GM12878 (cell line): ENCODE results near the gene NRG3. TPM values are rescaled to one million over a fixed set of nuclear protein-coding genes. Genes with fewer than 3 reads are reported as not detected.

Source experiments
- ATAC-seq: fragments of 200-7000 bp; cut with Tn5 transposase; 3 replicates; pipeline ENCODE4 v1.9.1; 2020; ENCODE audit warnings: mild to moderate bottlenecking, moderate library complexity
- BruUV-seq: library from RNA; stranded (reverse); fragments of 400-500 nt; replicated peaks from 2 replicates; lab custom pipeline; 2021; lab: Mats Ljungman, UMichigan
- CTCF ChIA-PET: fragments of 300-600 bp; sonication (Branson Sonifier 250); formaldehyde crosslinking; extraction: SDS; loops from one replicate; lab custom pipeline; 2021; ENCODE audit warnings: inconsistent platforms; lab: Yijun Ruan, JAX
- POLR2A ChIA-PET: fragments of 350-600 bp; formaldehyde crosslinking; extraction: SDS; loops from one replicate; lab custom pipeline; 2021; ENCODE audit warnings: inconsistent platforms; lab: Charles Lee
- RAD21 ChIA-PET: fragments of 300-600 bp; sonication (Branson Sonifier 250); formaldehyde crosslinking; loops from one replicate; lab custom pipeline; 2023; ENCODE audit warnings: antibody characterized with exemption; ENCODE audit not compliant: unreplicated experiment; lab: Charles Lee
- SMC1A ChIA-PET: fragments of 300-600 bp; sonication (Branson Sonifier 250); formaldehyde crosslinking; loops from one replicate; lab custom pipeline; 2023; ENCODE audit not compliant: unreplicated experiment, uncharacterized antibody; lab: Charles Lee
- DNase-seq: peaks from one replicate; pipeline ENCODE4 v3.0.0-alpha.2; 2011; ENCODE audit warnings: low read depth, low spot score
- FAIRE-seq: peaks from 3 replicates; lab custom pipeline; 2011; peaks lifted over from hg19 to GRCh38; lab: Jason Lieb, UNC
- H2AFZ ChIP-seq: 2 replicates; pipeline ENCODE4 v1.6.0; 2011; ENCODE audit warnings: low read depth, low read length, control low read depth; ENCODE audit not compliant: control insufficient read depth
- H3K27ac ChIP-seq: 2 replicates; pipeline ENCODE4 v1.5.1; 2011; ENCODE audit warnings: control low read depth; ENCODE audit not compliant: control insufficient read depth, insufficient read depth
- H3K27me3 ChIP-seq, 2 experiments: replicated peaks in 1 of 2; 2 replicates each; pipeline versions ENCODE4 v1.6.0 to v1.6.1; 2011; ENCODE audit warnings: low read length in 1 of 2; ENCODE audit not compliant: control insufficient read depth in 2 of 2, insufficient read depth in 2 of 2
- H3K36me3 ChIP-seq, 2 experiments: 2 replicates each; pipeline ENCODE4 v1.5.1; 2011; ENCODE audit warnings: low read length in 1 of 2; ENCODE audit not compliant: control insufficient read depth in 2 of 2, insufficient read depth in 2 of 2
- H3K4me1 ChIP-seq: 2 replicates; pipeline ENCODE4 v1.6.1; 2011; ENCODE audit warnings: mild to moderate bottlenecking, low read length, moderate library complexity, mixed read lengths; ENCODE audit not compliant: control insufficient read depth, insufficient read depth
- H3K4me2 ChIP-seq: 2 replicates; pipeline ENCODE4 v1.6.0; 2011; ENCODE audit warnings: control low read depth; ENCODE audit not compliant: control insufficient read depth, insufficient read depth
- H3K4me3 ChIP-seq: fragments of 200-600 bp; sonication (generic); 2 replicates; pipeline ENCODE4 v1.5.1; 2016
- H3K79me2 ChIP-seq: 2 replicates; pipeline ENCODE4 v1.6.0; 2011; ENCODE audit warnings: low read length; ENCODE audit not compliant: control insufficient read depth, insufficient read depth
- H3K9ac ChIP-seq: 2 replicates; pipeline ENCODE4 v1.8.0; 2011; ENCODE audit warnings: low read length, control low read depth, mixed read lengths; ENCODE audit not compliant: control insufficient read depth, insufficient read depth
- H3K9me3 ChIP-seq: replicated peaks from 3 replicates; pipeline ENCODE4 v1.5.1; 2011; ENCODE audit warnings: mild to moderate bottlenecking, low read length; ENCODE audit not compliant: control insufficient read depth, insufficient read depth
- H4K20me1 ChIP-seq: 2 replicates; pipeline ENCODE4 v1.6.0; 2011; ENCODE audit not compliant: control insufficient read depth, insufficient read depth
- BACH1 ChIP-seq: fragments of 450-650 bp; IDR thresholded peaks from 2 replicates; pipeline ENCODE4 v1.6.1; 2017; ENCODE audit warnings: mild to moderate bottlenecking, borderline replicate concordance
- BHLHE40 ChIP-seq, 2 experiments: fragments of 450-650 bp in 1 of 2; IDR thresholded peaks; 2 replicates each; pipeline ENCODE4 v1.6.1; 2011 to 2017; ENCODE audit warnings: low read depth in 2 of 2, borderline replicate concordance in 1 of 2, improper control_type of control experiment in 1 of 2, low read length in 1 of 2, mild to moderate bottlenecking in 1 of 2
- CBX3 ChIP-seq: fragments of 200-600 bp; sonication (generic); IDR thresholded peaks from 2 replicates; pipeline ENCODE4 v1.6.1; 2016; ENCODE audit warnings: low read depth, borderline replicate concordance
- EP300 ChIP-seq, 2 experiments: fragments of 150-350 bp in 1 of 2; IDR thresholded peaks; 2 replicates each; pipeline ENCODE4 v1.6.1; 2011 to 2012; ENCODE audit warnings: low read depth in 2 of 2, low read length in 2 of 2, borderline replicate concordance in 1 of 2, improper control_type of control experiment in 1 of 2, inconsistent platforms in 1 of 2; ENCODE audit not compliant: control insufficient read depth in 1 of 2
- HDGF ChIP-seq: fragments of 450-650 bp; IDR thresholded peaks from 2 replicates; pipeline ENCODE4 v1.6.1; 2016; ENCODE audit warnings: antibody characterized with exemption
- KAT2A ChIP-seq: conservative IDR thresholded peaks from 2 replicates; pipeline ENCODE4 v1.6.1; 2011; ENCODE audit warnings: low read depth, low read length; ENCODE audit not compliant: control insufficient read depth
- KDM1A ChIP-seq: fragments of 200-600 bp; sonication (generic); IDR thresholded peaks from 2 replicates; pipeline ENCODE4 v1.6.1; 2016; ENCODE audit warnings: borderline replicate concordance
- POLR2AphosphoS2 ChIP-seq: IDR thresholded peaks from 2 replicates; pipeline ENCODE4 v1.6.1; 2011; ENCODE audit warnings: low read depth, mild to moderate bottlenecking, low read length, improper control_type of control experiment, moderate library complexity
- ZZZ3 ChIP-seq: IDR thresholded peaks from 2 replicates; pipeline ENCODE4 v1.6.1; 2011; ENCODE audit warnings: low read depth; ENCODE audit not compliant: control insufficient read depth, insufficient read length
- WGBS: methylation state at CpG from one replicate; pipeline ENCODE4 v1.1.6; 2016; ENCODE audit warnings: low lambda C conversion rate; ENCODE audit not compliant: insufficient replicate concordance, insufficient coverage; ENCODE audit errors: missing lambda C conversion rate; 5-methylcytosine and 5-hydroxymethylcytosine counted together
- in situ Hi-C: fragments of 300-500 bp; cut with MboI; formaldehyde crosslinking; loops from 9 replicates; pipeline ENCODE4 v1.14.3; 2018; ENCODE audit warnings: mixed read lengths
- intact Hi-C: fragments of 100-400 bp; cut with micrococcal nuclease; formaldehyde crosslinking; loops from one replicate; pipeline ENCODE4 v1.14.2; 2022; ENCODE audit not compliant: unreplicated experiment
- polyA plus RNA-seq, 11 experiments: library from polyadenylated mRNA; depleted of rRNA in 4 of 11; unstranded in 6 of 11; stranded (reverse) in 5 of 11; fragments of >200 nt; fragmentation: Nextera tagmentation in 4 of 11; fragmentation: Illumina TruSeq in 1 of 11; extraction: Ambion mirVana in 4 of 11; extraction: Trizol in 1 of 11; gene quantifications; 1 replicate in 1 of 11; 2 replicates in 10 of 11; pipeline versions ENCODE4 v1.2.1 to v1.2.3, GENCODE V29; 2011 to 2016; ENCODE audit warnings: inconsistent platforms in 2 of 11, missing spikeins in 2 of 11, low read depth in 1 of 11
- total RNA-seq, 4 experiments: library from RNA; depleted of rRNA in 3 of 4; stranded (reverse); fragments of >200 nt in 3 of 4; fragmentation: Illumina TruSeq in 1 of 4; extraction: Trizol in 1 of 4; gene quantifications; 2 replicates each; pipeline versions ENCODE4 v1.2.1 to v1.2.3, GENCODE V29; 2013 to 2021
- TF ChIP-seq, protein P1 (sequence below): fragments of 150-350 bp; IDR thresholded peaks from 2 replicates; pipeline ENCODE4 v1.6.1; 2016; ENCODE audit warnings: low read depth, low read length
- TF ChIP-seq, protein P2 (sequence below): IDR thresholded peaks from 2 replicates; pipeline ENCODE4 v1.6.1; 2011; ENCODE audit warnings: low read depth, low read length, improper control_type of control experiment, borderline replicate concordance
- TF ChIP-seq, protein P3 (sequence below): fragments of 450-650 bp; IDR thresholded peaks from 2 replicates; pipeline ENCODE4 v1.6.1; 2017; ENCODE audit warnings: mild to moderate bottlenecking, moderate library complexity
- TF ChIP-seq, protein P4 (sequence below): IDR thresholded peaks from 2 replicates; pipeline ENCODE4 v1.6.1; 2011; ENCODE audit warnings: borderline replicate concordance, low read depth, mild to moderate bottlenecking, moderate library complexity, mixed read lengths, low read length; ENCODE audit not compliant: insufficient read depth; ENCODE audit errors: extremely low read length

NRG3 gene
- total and polyA plus RNA-seq, 10 of the 15 experiments (the other 5 are each of a cell fraction or from before 2014, with no cell fraction given): 0.03 to 0.41 (median 0.17) TPM; not detected in 3

DNA sequence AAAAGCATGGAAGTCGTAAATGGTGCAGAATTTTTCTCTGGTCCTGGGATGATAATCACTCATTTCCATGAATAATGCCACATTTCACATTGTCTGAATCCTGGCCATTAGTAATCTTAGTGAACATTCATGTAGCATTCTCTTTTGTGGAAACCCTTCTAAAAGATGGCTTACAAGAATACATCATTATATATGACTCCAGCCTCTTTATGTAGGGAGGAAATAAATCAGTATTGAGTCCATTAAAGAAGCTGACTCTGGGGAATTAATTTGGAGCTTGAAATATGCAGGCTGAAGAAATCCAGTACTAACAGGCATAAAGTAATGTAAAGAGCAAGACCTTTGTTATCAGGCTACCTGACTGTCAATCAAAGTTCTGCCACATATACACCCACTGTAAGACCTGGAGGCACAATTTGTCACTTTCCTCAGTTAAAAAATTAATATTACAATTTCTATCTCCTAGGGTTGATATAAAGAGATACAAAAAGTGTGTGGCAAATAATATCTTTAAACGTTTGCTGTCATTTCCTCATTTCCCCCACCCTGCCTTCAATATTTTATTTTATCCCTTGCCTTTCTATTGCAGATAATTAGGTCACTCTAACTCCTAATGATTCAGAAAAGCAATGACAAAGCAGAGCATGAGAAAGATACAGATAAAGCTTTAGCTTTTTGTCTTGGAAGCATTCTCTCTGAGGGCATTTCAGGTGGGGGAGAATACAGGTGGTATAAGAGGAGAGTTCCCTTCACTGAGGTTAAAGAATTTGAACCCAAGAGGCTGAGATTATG, 1142.3 kb downstream of the NRG3 start:
- H3K4me3 ChIP-seq: no peak overlapping the region
- 2% methylated on average over 2 of the region's 2 CpGs for WGBS
- FAIRE-seq (no peak), DNase-seq (no peak), ATAC-seq (no peak)
- H3K27me3 ChIP-seq: no peaks in the 10 kb centered on the region
- H2AFZ ChIP-seq: no peak overlapping the region
- H3K9me3 ChIP-seq: no peaks in the 10 kb centered on the region
- no peak overlapping the region for H3K9ac ChIP-seq
- no TSS peak for BruUV-seq
- POLR2A ChIA-PET: no interaction called here
- intact Hi-C loops: no loop called here
- no peak overlapping the region for H3K27ac ChIP-seq
- RAD21 ChIA-PET: no interaction called here
- CTCF ChIA-PET: no interaction called here
- in situ Hi-C loops: no loop called here
- no peaks in the 10 kb centered on the region for H3K36me3 ChIP-seq
- no peaks in the 10 kb centered on the region for H3K79me2 ChIP-seq
- no peaks in the 10 kb centered on the region for H3K4me1 ChIP-seq
- H4K20me1 ChIP-seq: no peaks in the 10 kb centered on the region
- SMC1A ChIA-PET: interaction anchor here (1.5 kb wide), 1 partner anchor 21 kb away, joined by 6 read pairs; no protein-coding TSS in a partner anchor
- no peak overlapping the region for H3K4me2 ChIP-seq
- TF ChIP-seq BHLHE40 (IDR thresholded peaks at IDR 0.05; ENCODE audit: borderline replicate concordance in 1 of 2, low read depth in 2 of 2, low read length in 1 of 2) (no peak), ZZZ3 (no peak), BACH1 (no peak), KDM1A (no peak), CBX3 (no peak), EP300 (IDR thresholded peaks at IDR 0.05; ENCODE audit: borderline replicate concordance in 1 of 2, control insufficient read depth in 1 of 2, low read depth in 2 of 2, low read length in 2 of 2) (no peak), HDGF (no peak), KAT2A (no peak), POLR2AphosphoS2 (no peak)
- TF ChIP-seq, protein P1, sequence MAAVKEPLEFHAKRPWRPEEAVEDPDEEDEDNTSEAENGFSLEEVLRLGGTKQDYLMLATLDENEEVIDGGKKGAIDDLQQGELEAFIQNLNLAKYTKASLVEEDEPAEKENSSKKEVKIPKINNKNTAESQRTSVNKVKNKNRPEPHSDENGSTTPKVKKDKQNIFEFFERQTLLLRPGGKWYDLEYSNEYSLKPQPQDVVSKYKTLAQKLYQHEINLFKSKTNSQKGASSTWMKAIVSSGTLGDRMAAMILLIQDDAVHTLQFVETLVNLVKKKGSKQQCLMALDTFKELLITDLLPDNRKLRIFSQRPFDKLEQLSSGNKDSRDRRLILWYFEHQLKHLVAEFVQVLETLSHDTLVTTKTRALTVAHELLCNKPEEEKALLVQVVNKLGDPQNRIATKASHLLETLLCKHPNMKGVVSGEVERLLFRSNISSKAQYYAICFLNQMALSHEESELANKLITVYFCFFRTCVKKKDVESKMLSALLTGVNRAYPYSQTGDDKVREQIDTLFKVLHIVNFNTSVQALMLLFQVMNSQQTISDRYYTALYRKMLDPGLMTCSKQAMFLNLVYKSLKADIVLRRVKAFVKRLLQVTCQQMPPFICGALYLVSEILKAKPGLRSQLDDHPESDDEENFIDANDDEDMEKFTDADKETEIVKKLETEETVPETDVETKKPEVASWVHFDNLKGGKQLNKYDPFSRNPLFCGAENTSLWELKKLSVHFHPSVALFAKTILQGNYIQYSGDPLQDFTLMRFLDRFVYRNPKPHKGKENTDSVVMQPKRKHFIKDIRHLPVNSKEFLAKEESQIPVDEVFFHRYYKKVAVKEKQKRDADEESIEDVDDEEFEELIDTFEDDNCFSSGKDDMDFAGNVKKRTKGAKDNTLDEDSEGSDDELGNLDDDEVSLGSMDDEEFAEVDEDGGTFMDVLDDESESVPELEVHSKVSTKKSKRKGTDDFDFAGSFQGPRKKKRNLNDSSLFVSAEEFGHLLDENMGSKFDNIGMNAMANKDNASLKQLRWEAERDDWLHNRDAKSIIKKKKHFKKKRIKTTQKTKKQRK: no peak
- TF ChIP-seq, protein P2, sequence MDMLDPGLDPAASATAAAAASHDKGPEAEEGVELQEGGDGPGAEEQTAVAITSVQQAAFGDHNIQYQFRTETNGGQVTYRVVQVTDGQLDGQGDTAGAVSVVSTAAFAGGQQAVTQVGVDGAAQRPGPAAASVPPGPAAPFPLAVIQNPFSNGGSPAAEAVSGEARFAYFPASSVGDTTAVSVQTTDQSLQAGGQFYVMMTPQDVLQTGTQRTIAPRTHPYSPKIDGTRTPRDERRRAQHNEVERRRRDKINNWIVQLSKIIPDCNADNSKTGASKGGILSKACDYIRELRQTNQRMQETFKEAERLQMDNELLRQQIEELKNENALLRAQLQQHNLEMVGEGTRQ: no peak
- TF ChIP-seq, protein P3, sequence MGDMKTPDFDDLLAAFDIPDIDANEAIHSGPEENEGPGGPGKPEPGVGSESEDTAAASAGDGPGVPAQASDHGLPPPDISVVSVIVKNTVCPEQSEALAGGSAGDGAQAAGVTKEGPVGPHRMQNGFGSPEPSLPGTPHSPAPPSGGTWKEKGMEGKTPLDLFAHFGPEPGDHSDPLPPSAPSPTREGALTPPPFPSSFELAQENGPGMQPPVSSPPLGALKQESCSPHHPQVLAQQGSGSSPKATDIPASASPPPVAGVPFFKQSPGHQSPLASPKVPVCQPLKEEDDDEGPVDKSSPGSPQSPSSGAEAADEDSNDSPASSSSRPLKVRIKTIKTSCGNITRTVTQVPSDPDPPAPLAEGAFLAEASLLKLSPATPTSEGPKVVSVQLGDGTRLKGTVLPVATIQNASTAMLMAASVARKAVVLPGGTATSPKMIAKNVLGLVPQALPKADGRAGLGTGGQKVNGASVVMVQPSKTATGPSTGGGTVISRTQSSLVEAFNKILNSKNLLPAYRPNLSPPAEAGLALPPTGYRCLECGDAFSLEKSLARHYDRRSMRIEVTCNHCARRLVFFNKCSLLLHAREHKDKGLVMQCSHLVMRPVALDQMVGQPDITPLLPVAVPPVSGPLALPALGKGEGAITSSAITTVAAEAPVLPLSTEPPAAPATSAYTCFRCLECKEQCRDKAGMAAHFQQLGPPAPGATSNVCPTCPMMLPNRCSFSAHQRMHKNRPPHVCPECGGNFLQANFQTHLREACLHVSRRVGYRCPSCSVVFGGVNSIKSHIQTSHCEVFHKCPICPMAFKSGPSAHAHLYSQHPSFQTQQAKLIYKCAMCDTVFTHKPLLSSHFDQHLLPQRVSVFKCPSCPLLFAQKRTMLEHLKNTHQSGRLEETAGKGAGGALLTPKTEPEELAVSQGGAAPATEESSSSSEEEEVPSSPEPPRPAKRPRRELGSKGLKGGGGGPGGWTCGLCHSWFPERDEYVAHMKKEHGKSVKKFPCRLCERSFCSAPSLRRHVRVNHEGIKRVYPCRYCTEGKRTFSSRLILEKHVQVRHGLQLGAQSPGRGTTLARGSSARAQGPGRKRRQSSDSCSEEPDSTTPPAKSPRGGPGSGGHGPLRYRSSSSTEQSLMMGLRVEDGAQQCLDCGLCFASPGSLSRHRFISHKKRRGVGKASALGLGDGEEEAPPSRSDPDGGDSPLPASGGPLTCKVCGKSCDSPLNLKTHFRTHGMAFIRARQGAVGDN: no peak
- TF ChIP-seq, protein P4, sequence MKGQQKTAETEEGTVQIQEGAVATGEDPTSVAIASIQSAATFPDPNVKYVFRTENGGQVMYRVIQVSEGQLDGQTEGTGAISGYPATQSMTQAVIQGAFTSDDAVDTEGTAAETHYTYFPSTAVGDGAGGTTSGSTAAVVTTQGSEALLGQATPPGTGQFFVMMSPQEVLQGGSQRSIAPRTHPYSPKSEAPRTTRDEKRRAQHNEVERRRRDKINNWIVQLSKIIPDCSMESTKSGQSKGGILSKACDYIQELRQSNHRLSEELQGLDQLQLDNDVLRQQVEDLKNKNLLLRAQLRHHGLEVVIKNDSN: no peak
